Stimulated activated CD4-positive, alpha-beta T cell treated with anti-CD3 and anti-CD28 coated beads, Interleukin-12 subunit alpha, Interleukin-12 subunit beta, amount 100 ng/mL, for 48 hours (primary cell): ENCODE results near the gene CFAP210.
"Not testable (repeated sequence)": the region's sequence is repeated elsewhere in the genome, so short reads cannot be mapped to it uniquely, and the experiment has no call there.

Source experiments
- DNase-seq, 3 donors: peaks; one replicate each; pipeline ENCODE4 v3.0.0-alpha.2; 2020; ENCODE audit warnings: low read depth in 2 of 3, low spot score in 1 of 3

Gene CFAP210

GRCh38 chr2:169623235-169623634 is 71.0 kb downstream of the CFAP210 start:
- DNase-seq = no peak

DNA sequence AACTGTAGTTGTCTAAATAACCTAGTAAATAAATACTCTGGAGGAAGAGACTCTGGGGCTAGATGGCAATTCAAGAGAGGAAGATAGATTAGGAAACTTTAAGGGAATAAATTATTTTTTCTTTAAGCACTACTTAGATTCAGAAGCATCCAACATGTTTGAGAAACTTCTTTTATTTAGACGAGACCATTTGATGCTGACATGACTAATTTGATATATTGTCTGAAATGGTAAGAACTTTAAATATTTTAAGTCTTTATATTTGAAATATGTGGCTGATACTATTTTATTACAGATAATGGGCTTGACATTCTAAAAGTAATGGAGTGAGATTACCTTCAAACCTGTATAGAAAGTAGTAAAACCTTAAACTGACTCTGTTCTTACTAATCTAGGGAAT is 73.7 kb downstream of the CFAP210 start:
- no peak for DNase-seq

DNA sequence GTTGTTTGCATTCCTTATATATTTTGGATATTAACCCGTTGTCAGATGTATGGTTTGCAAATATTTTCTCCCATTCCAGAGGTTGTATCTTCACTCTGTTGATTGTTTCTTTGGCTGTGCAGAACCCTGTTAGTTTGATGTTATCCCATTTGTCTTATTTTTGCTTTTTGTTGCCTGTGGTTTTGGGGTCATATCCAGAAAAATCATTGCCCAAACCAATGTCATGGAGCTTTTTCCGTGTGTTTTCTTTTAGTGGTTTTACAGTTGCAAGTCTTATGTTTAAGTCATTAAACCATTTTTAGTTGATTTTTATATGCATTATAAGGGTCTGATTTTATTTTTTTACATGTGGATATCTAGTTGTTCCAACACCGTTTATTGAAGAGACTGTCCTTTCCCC is 74.3 kb downstream of the CFAP210 start:
- no peak for DNase-seq

DNA sequence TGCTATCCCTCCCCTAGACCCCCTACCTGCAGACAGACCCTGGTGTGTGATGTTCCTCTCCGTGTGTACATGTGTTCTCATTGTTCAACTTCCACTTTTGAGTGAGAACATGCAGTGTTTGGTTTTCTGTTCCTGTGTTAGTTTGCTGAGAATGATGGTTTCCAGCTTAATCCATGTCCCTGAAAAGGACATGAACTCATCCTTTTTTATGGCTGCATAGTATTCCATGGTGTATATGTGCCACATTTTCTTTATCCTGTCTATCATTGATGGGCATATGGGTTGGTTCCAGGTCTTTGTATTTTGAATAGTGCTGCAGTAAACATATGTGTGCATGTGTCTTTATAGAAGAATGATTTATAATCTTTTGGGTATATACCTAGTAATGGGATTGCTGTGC is 78.2 kb downstream of the CFAP210 start:
- DNase-seq = not testable (repeated sequence)

GRCh38 chr2:169613876-169614275 is 80.3 kb downstream of the CFAP210 start:
- DNase-seq = no peak

DNA sequence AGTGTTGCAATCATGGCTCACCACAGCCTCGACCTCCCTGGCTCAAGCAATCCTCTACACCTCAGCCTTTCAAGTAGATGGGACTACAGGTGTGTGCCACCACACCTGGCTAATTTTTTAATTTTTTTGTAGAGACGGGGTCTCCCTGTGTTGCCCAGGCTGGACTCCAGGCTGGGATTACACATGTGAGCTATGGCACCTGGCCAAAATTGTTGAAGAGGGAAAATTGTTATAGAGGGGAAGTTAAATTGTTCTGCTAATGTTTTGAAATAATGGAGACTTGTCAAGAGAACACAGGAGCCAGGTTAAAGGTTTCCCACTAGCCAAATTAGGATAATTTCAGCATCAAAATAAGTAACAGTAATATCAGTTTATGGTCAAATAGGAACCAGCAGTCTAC is 84.9 kb downstream of the CFAP210 start:
- DNase-seq = no peak

GRCh38 chr2:169599568-169599967 is 94.6 kb downstream of the CFAP210 start:
- no peak for DNase-seq

DNA sequence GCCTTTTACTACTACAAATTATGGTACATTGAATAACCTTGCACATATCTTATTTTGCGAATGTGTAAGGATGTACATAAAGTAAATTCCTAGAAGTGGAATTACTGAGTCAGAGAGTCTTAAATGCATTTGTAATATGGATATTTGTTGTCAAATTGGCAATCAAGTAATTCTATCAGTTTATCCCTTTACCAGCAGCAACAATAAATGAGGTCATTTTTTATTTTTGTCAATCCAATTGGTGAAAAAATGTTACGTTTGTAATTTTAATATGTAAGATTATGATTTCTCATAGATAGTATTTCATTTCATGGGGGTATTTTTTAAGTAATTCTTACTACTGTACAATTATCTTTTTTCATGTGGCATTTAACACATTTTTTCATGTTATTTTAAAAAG is 95.2 kb downstream of the CFAP210 start:
- no peak for DNase-seq

GRCh38 chr2:169596546-169596945 is 97.7 kb downstream of the CFAP210 start:
- DNase-seq = not testable (repeated sequence)
